Measurements from ENCODE around the gene STARD13. TPM values are rescaled to one million over a fixed set of nuclear protein-coding genes. Genes with fewer than 3 reads are reported as not detected.

Gene STARD13
- total RNA-seq, 1 donor from 2014 or later: 61.0 TPM

GRCh38 chr13:33138441-33138840 is 147.1 kb downstream of the STARD13 start:
- no peak for TF ChIP-seq CTCF (IDR thresholded peaks at IDR 0.05)
- intact Hi-C loops (cut with DNase I): no loop called here
- Histone ChIP-seq H3K4me3 (no peak overlapping the region), H3K36me3 (peaks cover 36% of the 10 kb centered on the region), H3K9me3 (no peaks in the 10 kb centered on the region), H3K4me1 (no peaks in the 10 kb centered on the region), H3K27me3 (ENCODE audit: low read depth) (no peaks in the 10 kb centered on the region), H3K27ac (no peak overlapping the region)
- ATAC-seq: no peak
- DNase-seq: no peak

- no peaks in the 10 kb centered on the region for H3K4me1 ChIP-seq
- TF ChIP-seq CTCF (IDR thresholded peaks at IDR 0.05): no peak
- no peaks in the 10 kb centered on the region for H3K9me3 ChIP-seq
- peaks cover 36% of the 10 kb centered on the region for H3K36me3 ChIP-seq
- ATAC-seq: no peak
- intact Hi-C loops (cut with DNase I): no loop called here
- DNase-seq: no peak
- H3K4me3 ChIP-seq: no peak overlapping the region
- no peak overlapping the region for H3K27ac ChIP-seq
- no peaks in the 10 kb centered on the region for H3K27me3 ChIP-seq (ENCODE audit: low read depth)
These were observed 147.8 kb downstream of the STARD13 start for GRCh38 chr13:33137721-33138120.

GRCh38 chr13:33135097-33135496 is 150.5 kb downstream of the STARD13 start:
- Histone ChIP-seq H3K36me3 (peaks cover 28% of the 10 kb centered on the region), H3K4me1 (no peaks in the 10 kb centered on the region), H3K27me3 (ENCODE audit: low read depth) (no peaks in the 10 kb centered on the region), H3K9me3 (no peaks in the 10 kb centered on the region), H3K27ac (no peak overlapping the region), H3K4me3 (no peak overlapping the region)
- no peak for TF ChIP-seq CTCF (IDR thresholded peaks at IDR 0.05)
- intact Hi-C loops (cut with DNase I): no loop called here
- DNase-seq: no peak
- ATAC-seq: no peak

- no peak overlapping the region for H3K27ac ChIP-seq
- TF ChIP-seq CTCF (IDR thresholded peaks at IDR 0.05): no peak
- no peaks in the 10 kb centered on the region for H3K9me3 ChIP-seq
- peaks cover 36% of the 10 kb centered on the region for H3K36me3 ChIP-seq
- DNase-seq: no peak
- no peaks in the 10 kb centered on the region for H3K27me3 ChIP-seq (ENCODE audit: low read depth)
- H3K4me3 ChIP-seq: no peak overlapping the region
- no peaks in the 10 kb centered on the region for H3K4me1 ChIP-seq
- intact Hi-C loops (cut with DNase I): no loop called here
- ATAC-seq: no peak
These were observed 151.3 kb downstream of the STARD13 start for GRCh38 chr13:33134213-33134612.

- intact Hi-C loops (cut with DNase I): no loop called here
- no peak overlapping the region for H3K4me3 ChIP-seq
- TF ChIP-seq CTCF (IDR thresholded peaks at IDR 0.05): no peak
- ATAC-seq (no peak), DNase-seq (no peak)
- no peaks in the 10 kb centered on the region for H3K27me3 ChIP-seq (ENCODE audit: low read depth)
- H3K36me3 ChIP-seq: peaks cover 35% of the 10 kb centered on the region
- no peaks in the 10 kb centered on the region for H3K9me3 ChIP-seq
- no peak overlapping the region for H3K27ac ChIP-seq
- peaks cover 6% of the 10 kb centered on the region for H3K4me1 ChIP-seq
These were observed 152.7 kb downstream of the STARD13 start for GRCh38 chr13:33132644-33133440.

Data from lower lobe of right lung (tissue), 2 donors.